IMR-90 (cell line): ENCODE measurements around the gene SPTBN5. TPM values are rescaled to one million over a fixed set of nuclear protein-coding genes. Genes with fewer than 3 reads are reported as not detected.
A peak's percentile ranks its signal among the peaks of the same experiment; 100 is the strongest.

Experiments used
- ATAC-seq: fragments of 200-7000 bp; cut with Tn5 transposase; 2 replicates; pipeline ENCODE4 v1.9.1; 2020; ENCODE audit warnings: low read depth, mild to moderate bottlenecking, moderate library complexity
- BruUV-seq: library from RNA; stranded (reverse); fragments of 400-500 nt; replicated peaks from 2 replicates; lab custom pipeline; 2021; lab: Mats Ljungman, UMichigan
- CTCF ChIA-PET: fragments of 300-600 bp; formaldehyde crosslinking; extraction: SDS; loops from one replicate; lab custom pipeline; 2021; ENCODE audit warnings: antibody characterized with exemption; lab: Yijun Ruan, JAX
- POLR2A ChIA-PET: fragments of 300-600 bp; sonication (Branson Sonifier 250); formaldehyde crosslinking; loops from one replicate; lab custom pipeline; 2022; ENCODE audit warnings: antibody characterized with exemption; ENCODE audit not compliant: unreplicated experiment; lab: Charles Lee
- DNase-seq: peaks from one replicate; pipeline ENCODE4 v3.0.0; 2013
- H2AFZ ChIP-seq: replicated peaks from 2 replicates; pipeline ENCODE3; 2013; ENCODE audit warnings: low read length, mild to moderate bottlenecking; ENCODE audit not compliant: poor library complexity
- H2AK5ac ChIP-seq: 2 replicates; pipeline ENCODE4 v1.6.1; 2013; ENCODE audit warnings: low read depth, low read length, inconsistent platforms
- H2AK9ac ChIP-seq: replicated peaks from 2 replicates; pipeline ENCODE3; 2013; ENCODE audit warnings: mild to moderate bottlenecking, low read depth, low read length, moderate library complexity; ENCODE audit not compliant: poor library complexity
- H2BK120ac ChIP-seq: 2 replicates; pipeline ENCODE4 v1.6.1; 2013; ENCODE audit warnings: low read depth, low read length, inconsistent platforms
- H2BK15ac ChIP-seq: 3 replicates; pipeline ENCODE4 v1.6.1; 2013; ENCODE audit warnings: low read depth, low read length, inconsistent platforms
- H2BK20ac ChIP-seq: 2 replicates; pipeline ENCODE4 v1.6.1; 2013; ENCODE audit warnings: low read depth, mild to moderate bottlenecking, inconsistent platforms, low read length, moderate library complexity
- H2BK5ac ChIP-seq: 2 replicates; pipeline ENCODE4 v1.6.1; 2013; ENCODE audit warnings: mild to moderate bottlenecking, low read depth, low read length, inconsistent platforms; ENCODE audit not compliant: poor library complexity, severe bottlenecking
- H3K14ac ChIP-seq: replicated peaks from 2 replicates; pipeline ENCODE4 v1.6.1; 2013; ENCODE audit warnings: low read depth, low read length, inconsistent platforms
- H3K18ac ChIP-seq: 2 replicates; pipeline ENCODE4 v1.6.1; 2013; ENCODE audit warnings: low read depth, low read length, control low read depth
- H3K23ac ChIP-seq: 2 replicates; pipeline ENCODE4 v1.6.1; 2013; ENCODE audit warnings: low read depth, low read length, inconsistent platforms
- H3K27ac ChIP-seq: 2 replicates; pipeline ENCODE4 v1.5.1; 2013; ENCODE audit warnings: mild to moderate bottlenecking, control low read depth, low read length; ENCODE audit not compliant: insufficient read depth
- H3K27me3 ChIP-seq: 2 replicates; pipeline ENCODE4 v1.6.1; 2013; ENCODE audit warnings: low read length; ENCODE audit not compliant: control insufficient read depth, insufficient read depth
- H3K36me3 ChIP-seq: 2 replicates; pipeline ENCODE4 v1.6.1; 2013; ENCODE audit warnings: low read length, mixed read lengths; ENCODE audit not compliant: control insufficient read depth, insufficient read depth
- H3K4ac ChIP-seq: 2 replicates; pipeline ENCODE4 v1.6.1; 2013; ENCODE audit warnings: low read depth, low read length, inconsistent platforms
- H3K4me1 ChIP-seq: 2 replicates; pipeline ENCODE4 v1.6.1; 2013; ENCODE audit warnings: low read length, mixed read lengths; ENCODE audit not compliant: control insufficient read depth, insufficient read depth
- H3K4me2 ChIP-seq: 2 replicates; pipeline ENCODE4 v1.6.1; 2013; ENCODE audit warnings: low read depth, mild to moderate bottlenecking, control low read depth, low read length, moderate library complexity
- H3K4me3 ChIP-seq: 2 replicates; pipeline ENCODE4 v1.5.1; 2013; ENCODE audit warnings: low read depth, mild to moderate bottlenecking, control low read depth, low read length, moderate library complexity; ENCODE audit not compliant: insufficient read depth
- H3K56ac ChIP-seq: 2 replicates; pipeline ENCODE4 v1.6.1; 2013; ENCODE audit warnings: low read length, inconsistent platforms; ENCODE audit not compliant: insufficient read depth; ENCODE audit errors: extremely low read depth
- H3K79me1 ChIP-seq, 2 experiments: 2 replicates each; pipeline ENCODE4 v1.6.1; 2013; ENCODE audit warnings: low read length in 2 of 2, inconsistent platforms in 1 of 2, low read depth in 1 of 2
- H3K9ac ChIP-seq: 2 replicates; pipeline ENCODE4 v1.6.1; 2013; ENCODE audit warnings: low read depth, low read length, control low read depth
- H3K9me1 ChIP-seq: 2 replicates; pipeline ENCODE4 v1.6.1; 2013; ENCODE audit warnings: low read length, inconsistent platforms; ENCODE audit not compliant: insufficient read depth
- H3K9me3 ChIP-seq: 2 replicates; pipeline ENCODE4 v1.6.1; 2013; ENCODE audit warnings: low read length; ENCODE audit not compliant: control insufficient read depth, insufficient read depth
- H4K20me1 ChIP-seq: 2 replicates; pipeline ENCODE4 v1.6.1; 2013; ENCODE audit warnings: low read length, inconsistent platforms; ENCODE audit not compliant: insufficient read depth
- H4K5ac ChIP-seq: 2 replicates; pipeline ENCODE4 v1.6.1; 2013; ENCODE audit warnings: mild to moderate bottlenecking, low read depth, low read length, control low read depth
- H4K8ac ChIP-seq, 2 experiments: 2 replicates each; pipeline ENCODE4 v1.6.1; 2013; ENCODE audit warnings: low read depth in 2 of 2, low read length in 2 of 2, control low read depth in 1 of 2, inconsistent platforms in 1 of 2
- H4K91ac ChIP-seq: 2 replicates; pipeline ENCODE4 v1.6.1; 2013; ENCODE audit warnings: low read depth, low read length, inconsistent platforms; ENCODE audit not compliant: insufficient read depth
- BHLHE40 ChIP-seq: fragments of 150-350 bp; IDR thresholded peaks from 2 replicates; pipeline ENCODE4 v1.6.1; 2016; ENCODE audit warnings: mild to moderate bottlenecking, low read depth, low read length
- CEBPB ChIP-seq: IDR thresholded peaks from 2 replicates; pipeline ENCODE4 v1.6.1; 2012; ENCODE audit warnings: low read depth, low read length, improper control_type of control experiment
- CHD1 ChIP-seq: IDR thresholded peaks from 2 replicates; pipeline ENCODE4 v1.6.1; 2012; ENCODE audit warnings: low read depth, low read length, improper control_type of control experiment
- FOS ChIP-seq: fragments of 150-350 bp; IDR thresholded peaks from 2 replicates; pipeline ENCODE4 v1.6.1; 2016; ENCODE audit warnings: low read depth, low read length
- MAFK ChIP-seq: IDR thresholded peaks from 2 replicates; pipeline ENCODE4 v1.6.1; 2012; ENCODE audit warnings: low read depth, low read length, improper control_type of control experiment
- MAZ ChIP-seq: IDR thresholded peaks from 2 replicates; pipeline ENCODE4 v1.6.1; 2012; ENCODE audit warnings: low read depth, mild to moderate bottlenecking, low read length, improper control_type of control experiment, moderate library complexity, borderline replicate concordance
- NFE2L2 ChIP-seq: fragments of 150-350 bp; IDR thresholded peaks from 2 replicates; pipeline ENCODE4 v1.6.1; 2016; ENCODE audit warnings: low read depth, mild to moderate bottlenecking, low read length
- POLR2A ChIP-seq: IDR thresholded peaks from 2 replicates; pipeline ENCODE4 v1.6.1; 2012; ENCODE audit warnings: mild to moderate bottlenecking, low read depth, low read length
- USF2 ChIP-seq: fragments of 150-350 bp; IDR thresholded peaks from 2 replicates; pipeline ENCODE4 v1.6.1; 2017; ENCODE audit warnings: mild to moderate bottlenecking, antibody characterized with exemption, low read length, low read depth
- WGBS, 2 experiments: methylation state at CpG; one replicate each; pipeline versions ENCODE4 v1.1.5 to v1.1.7; 2013; ENCODE audit warnings: missing lambda C conversion rate in 2 of 2; ENCODE audit not compliant: insufficient read length in 1 of 2; ENCODE audit errors: extremely low coverage in 2 of 2; 5-methylcytosine and 5-hydroxymethylcytosine counted together
- dilution Hi-C: fragments of 300-500 bp; cut with HindIII; formaldehyde crosslinking; loops from one replicate; pipeline ENCODE4 v1.14.3; 2018; ENCODE audit warnings: low sequenced_read_pairs; ENCODE audit not compliant: unreplicated experiment
- in situ Hi-C: fragments of 300-500 bp; cut with MboI; formaldehyde crosslinking; loops from 3 replicates; pipeline ENCODE4 v1.14.3; 2019; ENCODE audit warnings: low sequenced_read_pairs, inconsistent platforms, mixed read lengths
- intact Hi-C: fragments of 100-400 bp; cut with micrococcal nuclease; formaldehyde crosslinking; loops from 2 replicates; pipeline ENCODE4 v1.10.0; 2022
- polyA plus RNA-seq, 3 experiments: library from polyadenylated mRNA; depleted of rRNA; stranded (reverse); fragments of >200 nt; gene quantifications; 2 replicates each; pipeline ENCODE4 v1.2.3, GENCODE V29; 2012; ENCODE audit warnings: low replicate concordance in 1 of 3
- total RNA-seq: library from RNA; depleted of rRNA; stranded (reverse); fragments of >200 nt; gene quantifications from 2 replicates; pipeline ENCODE4 v1.2.3, GENCODE V29; 2012

Gene SPTBN5
- total and polyA plus RNA-seq, 2 of the 4 experiments (the other 2 are of a cell fraction), result under 0.01 to 0.38 TPM

GRCh38 chr15:41911691-41912345 is 18.0 kb upstream of the SPTBN5 start:
- Histone ChIP-seq H3K18ac (no peak overlapping the region), H3K14ac (no peak overlapping the region), H2BK120ac (no peak overlapping the region), H2BK15ac (no peak overlapping the region), H3K56ac (no peak overlapping the region), H3K9me3 (no peaks in the 10 kb centered on the region), H2BK20ac (no peak overlapping the region), H3K23ac (no peak overlapping the region), H2AFZ (peak overlapping the region; percentile 52), H4K91ac (no peak overlapping the region), H4K8ac (no peak overlapping the region), H3K9me1 (peaks cover 14% of the 10 kb centered on the region), H3K27ac (no peak overlapping the region), H3K79me1 (peaks cover 23 to 61% of the 10 kb centered on the region in 2 experiments), H3K4me1 (no peaks in the 10 kb centered on the region), H3K9ac (no peak overlapping the region), H3K4me3 (no peak overlapping the region), H4K5ac (no peak overlapping the region), H4K20me1 (no peaks in the 10 kb centered on the region; the same call in 1 of the 2 replicates), H2BK5ac (no peak overlapping the region), H3K36me3 (peaks cover 16% of the 10 kb centered on the region), H3K27me3 (no peaks in the 10 kb centered on the region), H3K4me2 (no peak overlapping the region), H2AK5ac (no peak overlapping the region), H2AK9ac (no peak overlapping the region), H3K4ac (no peak overlapping the region)
- 93% methylated on average over 3 of the region's 14 CpGs; no CpG with 5 or more reads in 1 of the 2 experiments for WGBS, 2 experiments
- intact Hi-C loops, result no loop called here
- ATAC-seq (no peak), DNase-seq (no peak)
- POLR2A ChIA-PET, result no interaction called here
- no TSS peak for BruUV-seq
- TF ChIP-seq POLR2A (no peak), CHD1 (no peak), FOS (no peak), USF2 (no peak), MAZ (no peak), CEBPB (no peak), MAFK (no peak), NFE2L2 (no peak), BHLHE40 (no peak)
- CTCF ChIA-PET, result no interaction called here
- dilution Hi-C loops, result no loop called here
- in situ Hi-C loops, result no loop called here
